Head of caudate nucleus (tissue), 42 donors: ENCODE data around the gene RASSF5.

Experiments used
- DNase-seq, 42 donors: peaks; one replicate each; pipeline versions ENCODE4 v3.0.0 to v3.0.0-alpha.2; 2020 to 2021; ENCODE audit warnings: mixed read lengths in 7 of 42
- intact Hi-C: fragments of 100-400 bp; cut with DNase I; formaldehyde crosslinking; loops from one replicate; pipeline ENCODE4 v1.15.0; 2022

RASSF5 gene

DNA sequence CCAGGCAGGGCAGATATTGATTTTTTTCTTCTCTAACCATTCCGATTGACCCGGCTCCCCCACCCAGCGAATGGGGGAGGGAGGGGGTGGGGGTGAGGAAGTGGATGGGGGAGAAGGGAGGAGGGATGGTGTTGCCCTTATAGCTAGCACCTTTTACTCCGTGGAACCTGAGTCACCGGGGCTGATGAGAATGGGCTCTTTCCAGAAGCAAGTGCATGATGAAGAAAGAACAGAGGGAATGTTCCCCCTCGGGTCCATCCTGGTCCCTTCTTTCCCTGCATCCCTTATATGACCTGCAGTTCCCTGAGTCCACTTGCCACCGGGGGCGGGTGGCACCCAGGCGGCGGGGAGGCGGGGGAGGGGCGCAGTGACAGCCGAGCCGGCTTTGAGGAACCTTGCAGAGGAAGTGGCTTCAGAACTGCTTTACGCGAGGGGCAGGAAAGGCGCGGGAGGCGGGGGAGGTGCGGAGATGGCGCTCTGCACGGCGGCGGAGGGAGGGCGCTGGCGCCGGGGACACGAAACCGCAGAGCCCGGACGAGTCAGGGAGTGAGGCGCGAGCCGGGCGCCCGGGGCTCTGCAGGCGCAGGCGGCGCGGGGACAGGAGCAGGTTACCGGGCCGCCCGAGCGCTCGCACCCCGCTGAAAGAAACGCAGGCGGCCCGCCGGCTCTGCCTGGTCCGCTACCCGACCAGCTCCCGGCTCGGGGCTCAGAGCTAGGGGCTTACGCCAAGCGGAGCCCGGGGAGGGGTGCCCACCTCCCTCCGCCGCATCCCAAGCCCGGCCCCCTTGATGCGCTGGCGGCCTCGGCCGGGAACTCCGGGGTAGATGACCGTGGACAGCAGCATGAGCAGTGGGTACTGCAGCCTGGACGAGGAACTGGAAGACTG, 49.7 kb downstream of the RASSF5 start:
- peak; percentile 39 to 86 (median 74) for DNase-seq
- intact Hi-C loops: no loop called here

DNA sequence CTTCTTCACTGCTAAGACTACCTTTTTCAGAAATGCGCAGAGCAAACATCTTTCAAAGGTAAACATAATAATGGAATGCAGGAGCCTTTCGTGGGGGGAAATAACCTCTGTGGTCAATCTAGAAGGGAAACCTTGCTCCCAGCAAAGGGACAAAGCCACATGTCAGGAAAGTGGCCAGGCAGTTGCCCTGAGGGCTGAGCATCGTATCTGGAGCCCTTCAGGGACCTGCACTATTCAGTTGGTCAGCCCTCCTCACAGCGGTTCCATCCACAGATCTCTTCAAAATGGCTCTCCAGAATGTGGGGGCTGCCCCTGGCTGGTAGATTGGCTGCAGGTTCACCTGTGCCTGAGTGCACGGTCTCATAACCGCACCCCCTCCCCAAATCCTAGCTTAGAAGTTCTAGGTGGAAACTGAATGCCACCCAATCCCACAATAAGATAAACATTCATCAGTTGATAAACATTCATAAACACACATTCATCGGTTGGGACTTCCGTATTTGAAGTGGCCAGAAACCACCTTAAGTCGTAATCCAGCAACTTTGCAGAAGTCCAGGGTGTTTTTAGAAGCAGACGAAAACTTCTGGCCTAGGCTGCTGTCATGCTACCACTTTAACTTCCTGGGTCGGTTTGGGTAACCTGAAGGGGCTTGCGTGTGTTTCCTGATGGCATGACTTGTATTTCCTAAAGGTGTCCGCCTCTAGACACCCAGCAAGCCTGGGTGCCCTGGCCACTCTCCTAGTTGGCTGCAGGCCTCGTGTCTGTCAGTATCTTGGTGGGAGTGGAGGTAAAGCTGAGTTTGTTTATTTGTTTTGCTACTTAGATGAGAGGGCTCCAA, 50.5 kb downstream of the RASSF5 start:
- DNase-seq: peak in 2 of 42 donors; percentile 21 to 45
- intact Hi-C loops: no loop called here

DNA sequence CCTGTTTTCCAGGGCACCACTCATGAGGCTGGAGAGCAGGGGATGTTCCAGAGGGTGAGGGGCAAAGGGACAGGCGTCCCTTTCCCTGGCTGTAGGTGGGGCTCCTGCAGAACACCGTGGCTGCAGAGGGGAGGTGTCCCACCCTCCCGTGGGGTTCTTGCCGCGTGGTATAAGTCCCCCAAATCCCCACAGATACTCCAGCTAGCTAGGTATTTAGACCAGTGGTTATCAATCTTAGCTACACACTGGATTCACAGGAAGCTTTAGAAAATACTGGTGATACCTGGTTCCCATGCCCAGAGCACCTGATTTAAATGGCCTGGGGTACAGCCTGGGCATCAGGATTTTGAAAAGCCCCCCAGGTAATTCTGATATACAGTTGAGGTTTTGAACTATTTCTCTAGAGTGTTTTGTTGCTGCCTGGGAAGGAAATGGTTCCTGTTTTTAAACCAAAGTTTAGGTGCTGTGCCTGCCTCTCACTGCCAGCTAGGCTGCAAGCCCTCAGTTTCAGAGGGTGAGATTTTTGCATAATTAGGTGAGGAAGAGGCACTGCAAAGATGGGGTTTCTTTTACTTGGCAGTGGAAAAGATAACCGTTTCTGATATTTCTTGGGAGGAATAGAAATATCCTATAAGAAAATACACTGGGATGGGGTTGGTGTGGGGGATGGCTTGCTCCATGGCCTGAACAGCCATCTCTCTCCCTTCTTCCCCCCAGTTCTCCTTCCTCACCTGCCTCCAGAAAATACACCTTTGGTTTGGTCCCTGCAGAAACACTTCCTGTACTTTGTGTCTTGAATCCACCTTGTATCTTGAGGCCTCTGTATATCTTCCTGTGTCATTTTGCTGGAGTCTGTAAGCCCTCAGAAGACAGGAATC, 51.7 kb downstream of the RASSF5 start:
- no peak for DNase-seq

DNA sequence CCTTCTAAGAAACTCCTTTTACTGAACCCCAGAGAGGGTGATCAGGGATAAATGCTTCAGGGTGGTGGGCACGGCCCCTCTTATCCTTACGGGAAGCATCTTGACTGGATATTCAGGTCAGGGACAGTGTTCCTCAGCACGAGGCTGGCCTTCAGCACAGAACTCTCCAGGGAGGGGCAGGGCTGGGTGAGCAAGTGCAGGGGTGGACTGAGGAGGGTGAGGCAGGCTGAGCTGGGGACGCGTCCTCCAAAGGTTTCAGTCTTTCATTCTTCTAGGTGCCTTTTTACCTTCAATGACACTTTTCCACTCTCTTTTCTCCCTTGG, 52.3 kb downstream of the RASSF5 start:
- DNase-seq: no peak
- intact Hi-C loops: no loop called here

More for the DNA sequence above, 51.7 kb downstream of the RASSF5 start:
- intact Hi-C loops: no loop called here

DNA sequence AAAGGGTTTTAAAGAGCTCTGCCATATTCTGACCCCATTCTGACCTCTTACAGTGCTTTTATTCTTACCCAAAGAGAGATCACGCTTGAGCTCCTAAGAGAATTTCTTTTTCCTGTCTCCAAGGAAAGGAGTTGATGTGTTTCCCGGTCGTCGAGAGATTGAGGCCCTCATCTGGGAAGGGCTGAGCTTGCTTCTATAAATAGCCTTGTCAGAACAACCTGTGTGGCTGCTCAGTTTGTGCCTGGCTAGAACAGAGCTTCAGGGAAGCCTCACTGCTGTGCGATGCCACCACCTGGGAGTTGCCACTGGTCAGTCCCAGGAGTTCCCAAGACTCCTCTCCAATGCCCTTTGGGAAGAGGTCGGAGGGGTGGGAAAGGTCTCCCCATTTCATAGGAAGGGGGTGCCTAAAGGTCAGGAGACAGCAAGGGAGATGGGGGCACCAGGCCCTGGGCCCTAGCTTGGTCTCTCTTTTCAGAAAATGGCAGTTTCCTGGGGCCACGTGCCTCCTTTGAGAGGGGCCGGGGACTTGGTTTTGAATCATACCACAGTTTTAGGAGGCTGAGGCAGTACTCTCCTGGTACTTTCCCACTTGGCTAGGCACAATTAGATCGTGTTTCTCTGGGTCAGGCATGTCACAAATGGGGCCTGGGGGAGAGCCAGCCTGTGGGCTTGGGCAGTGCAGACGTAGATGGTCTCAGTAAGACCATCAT, 52.8 kb downstream of the RASSF5 start:
- DNase-seq: no peak
- intact Hi-C loops: no loop called here

DNA sequence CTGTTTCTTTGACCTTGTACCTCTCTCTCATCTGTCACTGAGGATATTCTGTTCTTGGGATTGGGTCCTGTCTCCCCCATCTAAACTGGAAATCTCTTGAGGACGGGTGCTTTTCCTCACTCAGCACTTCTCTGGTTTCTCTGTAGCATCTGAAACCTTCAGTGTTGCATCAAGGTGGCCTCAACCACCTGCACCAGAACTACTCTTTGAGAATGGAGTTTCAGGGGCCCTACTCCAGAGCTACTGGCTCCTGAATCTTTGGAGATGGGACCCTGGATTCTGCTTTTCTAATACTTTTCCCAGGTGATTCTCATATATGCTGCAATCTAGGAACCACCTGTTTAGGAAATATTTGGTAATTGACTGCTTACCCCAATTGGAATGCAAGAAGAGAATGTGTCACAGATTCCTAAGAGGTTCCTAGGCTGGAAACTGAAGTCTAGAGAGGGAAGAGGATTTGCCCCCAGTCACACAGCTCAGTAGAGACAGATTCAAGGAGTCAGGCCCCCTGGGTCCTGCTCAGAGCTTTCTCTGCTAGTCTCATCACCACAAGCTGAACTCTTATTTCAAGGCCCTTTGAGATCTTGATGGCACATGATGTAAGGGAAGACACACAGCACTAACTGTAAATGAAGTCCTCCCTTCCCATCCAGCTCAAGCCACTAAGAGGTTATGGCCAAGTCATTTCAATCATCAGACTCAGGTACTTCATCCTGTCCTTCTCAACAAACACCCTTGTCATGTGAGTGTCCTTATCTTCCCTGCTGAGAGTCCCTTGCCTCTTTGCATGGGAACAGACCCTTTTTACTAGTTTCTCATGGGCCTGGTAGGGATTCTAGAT, 56.3 kb downstream of the RASSF5 start:
- intact Hi-C loops: no loop called here
- no peak for DNase-seq

DNA sequence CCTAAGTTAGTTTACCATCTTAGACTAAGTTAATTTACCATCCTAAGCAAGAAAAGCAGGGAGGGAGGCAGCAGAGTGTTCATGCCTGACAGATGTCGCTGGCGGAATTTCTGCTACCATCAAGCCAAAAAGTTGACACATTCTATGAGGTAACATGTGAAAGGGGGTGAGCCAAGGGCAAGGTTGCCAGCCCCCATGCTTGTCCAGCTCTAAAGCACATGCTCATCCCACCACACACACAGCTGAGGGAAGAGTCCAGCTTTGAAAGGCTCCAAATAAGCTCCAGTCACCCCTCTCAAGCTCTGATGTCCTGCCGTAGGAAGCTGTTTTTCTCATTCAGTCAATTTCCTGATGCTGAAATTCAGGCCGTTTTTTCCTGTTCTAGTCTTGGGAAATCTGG, 58.7 kb downstream of the RASSF5 start:
- no peak for DNase-seq
- intact Hi-C loops: no loop called here

DNA sequence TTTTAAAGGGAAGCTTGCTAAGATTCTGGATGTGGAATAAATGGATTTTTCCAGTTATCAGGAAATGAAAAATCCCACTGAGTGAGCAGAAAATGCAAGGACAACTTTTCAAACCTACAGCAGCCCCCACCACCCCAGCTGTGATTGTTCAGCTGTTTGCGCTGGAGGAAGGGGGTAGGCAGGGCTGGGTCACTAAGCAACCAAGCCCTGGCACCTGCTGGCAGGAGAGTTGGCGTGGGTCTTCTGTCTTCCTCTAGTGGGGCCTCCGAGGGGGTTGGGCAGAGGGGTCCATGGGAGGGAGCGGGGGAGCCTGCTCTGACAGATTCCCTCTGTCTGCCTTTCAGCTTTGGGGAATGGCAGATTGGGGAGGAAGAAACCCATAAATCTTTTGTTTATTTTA, 59.7 kb downstream of the RASSF5 start:
- no peak for DNase-seq
- intact Hi-C loops: no loop called here

DNA sequence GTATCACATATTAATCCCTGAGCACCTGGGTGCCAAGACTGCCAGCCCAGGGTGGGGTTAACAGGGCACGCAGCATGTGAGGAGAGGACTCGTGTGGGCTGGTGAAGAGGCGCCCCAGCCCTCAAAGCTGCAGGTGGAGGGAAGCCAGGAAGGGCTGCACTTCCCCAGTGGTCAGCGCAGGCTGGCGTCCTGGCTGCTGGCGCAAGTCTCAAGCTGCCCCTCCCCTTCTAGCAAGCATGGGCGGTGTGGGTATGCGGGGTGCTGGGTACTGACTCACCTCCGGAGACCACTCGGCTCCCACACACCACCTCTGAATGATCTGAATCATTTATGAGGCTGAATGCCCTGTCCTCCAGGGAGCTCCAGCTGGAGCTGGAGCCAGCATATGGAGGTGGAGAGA, 60.9 kb downstream of the RASSF5 start:
- intact Hi-C loops: no loop called here
- DNase-seq: no peak

DNA sequence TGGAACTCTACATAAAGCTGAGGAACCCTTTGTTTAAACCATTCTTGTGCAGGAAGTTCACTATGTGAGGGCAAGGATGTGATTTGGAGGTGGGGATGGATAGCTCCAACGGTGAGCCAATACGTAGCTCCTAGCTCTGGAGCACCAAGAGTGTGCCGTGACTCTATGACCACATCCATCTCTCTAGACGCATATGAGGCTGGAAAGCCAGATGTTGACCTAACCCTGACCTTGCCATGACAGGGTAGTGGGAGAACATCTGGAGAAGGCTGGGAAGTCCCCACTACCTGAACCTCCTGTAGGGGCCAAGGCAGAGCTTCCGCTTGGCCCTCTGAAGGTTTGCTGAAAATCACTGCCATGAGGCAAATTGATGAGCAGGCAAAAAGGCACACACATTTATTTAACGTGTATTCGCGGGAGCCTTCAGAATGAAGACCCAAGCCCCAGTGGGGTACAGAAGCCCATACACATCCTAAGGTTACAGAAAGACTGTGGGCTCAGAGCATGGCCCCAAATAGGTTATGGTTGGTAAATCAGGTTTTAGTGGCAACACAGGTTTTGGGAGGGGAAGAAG, 61.5 kb downstream of the RASSF5 start:
- DNase-seq: no peak
- intact Hi-C loops: no loop called here

DNA sequence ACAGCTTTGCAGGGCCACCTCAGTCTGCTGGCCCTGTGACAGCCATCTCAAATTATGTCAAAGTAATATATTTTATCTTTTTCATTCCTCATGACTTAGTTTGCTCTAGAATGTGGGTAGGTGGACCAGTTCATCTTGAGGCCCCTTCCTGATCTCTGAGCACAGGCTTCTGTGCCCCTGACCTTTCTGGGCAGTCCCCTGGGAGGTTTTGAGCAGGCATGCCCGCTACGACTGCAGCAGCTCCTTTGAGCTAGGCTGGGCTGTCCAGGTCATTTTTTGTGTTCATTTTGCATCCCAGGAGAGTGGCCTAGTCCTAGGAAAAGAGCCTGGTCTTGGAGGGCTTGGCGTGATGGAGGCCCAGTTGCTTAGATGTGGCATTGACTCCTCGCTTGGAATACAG, 62.2 kb downstream of the RASSF5 start:
- intact Hi-C loops: no loop called here
- no peak for DNase-seq

DNA sequence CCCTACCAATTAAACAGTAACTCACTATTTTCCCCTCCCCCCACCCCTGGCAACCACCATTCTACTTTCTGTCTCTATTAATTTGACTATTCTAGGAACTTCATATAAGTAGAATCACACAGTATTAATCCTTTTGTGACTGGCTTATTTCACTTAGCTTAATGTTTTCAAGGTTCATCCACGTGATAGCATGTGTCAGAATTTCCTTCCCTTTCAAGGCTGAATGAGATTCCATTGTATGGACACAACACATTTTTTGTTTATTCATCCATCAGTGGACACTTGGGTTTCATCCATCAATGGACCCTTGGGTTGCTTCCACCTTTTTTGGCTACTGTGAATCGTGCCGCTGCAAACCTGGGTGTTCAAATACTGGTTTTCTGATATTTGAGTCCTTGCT, 63.2 kb downstream of the RASSF5 start:
- intact Hi-C loops: no loop called here
- no peak for DNase-seq

DNA sequence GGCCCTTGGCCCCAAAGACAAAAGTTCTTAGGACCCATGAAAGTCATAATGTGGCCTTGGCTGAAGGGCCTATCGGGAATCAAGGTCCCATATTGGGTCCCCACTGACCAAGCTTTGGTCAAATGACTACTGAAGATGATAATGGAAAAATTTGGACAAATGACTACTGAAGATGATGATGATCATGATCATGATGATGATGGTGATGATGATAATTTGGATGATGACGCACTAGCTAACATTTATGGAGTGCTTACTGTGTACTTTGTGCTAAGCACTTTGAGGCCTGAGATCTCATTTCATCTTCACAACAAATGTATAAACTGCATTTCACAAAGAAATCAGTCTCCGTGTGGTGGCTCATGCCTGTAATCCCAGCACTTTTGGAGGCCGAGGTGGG, 65.5 kb downstream of the RASSF5 start:
- no peak for DNase-seq

DNA sequence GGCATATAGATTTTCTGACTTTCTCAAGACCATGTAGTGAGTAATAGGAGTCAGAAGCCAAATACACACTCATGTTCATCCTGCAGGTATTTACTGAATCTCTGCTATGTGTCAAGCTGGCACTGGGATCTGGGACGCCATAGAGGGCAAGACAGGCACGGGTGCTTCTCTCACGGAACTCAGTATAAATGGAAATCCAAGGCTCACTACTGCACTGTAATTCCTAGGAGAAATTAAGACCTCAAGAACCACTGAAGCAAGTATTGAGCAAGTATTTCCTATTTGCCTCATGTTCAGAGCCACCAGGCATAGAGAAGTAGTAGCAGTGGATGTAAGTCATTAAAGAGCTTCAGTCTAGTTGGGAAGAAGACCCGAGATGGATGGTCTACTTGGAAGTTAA, 66.0 kb downstream of the RASSF5 start:
- intact Hi-C loops: no loop called here

More for the DNA sequence above, 65.5 kb downstream of the RASSF5 start:
- intact Hi-C loops: no loop called here

DNA sequence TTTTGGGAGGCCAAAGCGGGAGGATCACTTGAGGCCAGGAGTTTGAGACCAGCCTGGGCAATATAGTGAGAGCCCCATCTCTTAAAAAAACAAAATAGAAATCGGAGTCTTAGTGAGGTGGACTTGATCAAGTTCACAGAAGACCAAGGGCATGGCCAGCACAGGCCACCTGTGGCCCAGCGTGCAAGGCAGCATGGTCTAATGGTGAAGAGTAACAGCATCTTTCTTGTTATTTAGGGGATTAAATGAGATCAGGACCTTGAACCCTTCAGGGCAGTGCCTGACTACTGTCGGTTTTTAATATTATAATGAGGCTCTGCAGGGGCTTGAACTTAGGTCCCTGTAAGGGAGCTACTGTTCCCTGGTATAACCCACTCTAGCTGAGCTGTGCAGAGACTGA, 66.4 kb downstream of the RASSF5 start:
- intact Hi-C loops: no loop called here
- no peak for DNase-seq

More for the DNA sequence above, 66.0 kb downstream of the RASSF5 start:
- DNase-seq: no peak

DNA sequence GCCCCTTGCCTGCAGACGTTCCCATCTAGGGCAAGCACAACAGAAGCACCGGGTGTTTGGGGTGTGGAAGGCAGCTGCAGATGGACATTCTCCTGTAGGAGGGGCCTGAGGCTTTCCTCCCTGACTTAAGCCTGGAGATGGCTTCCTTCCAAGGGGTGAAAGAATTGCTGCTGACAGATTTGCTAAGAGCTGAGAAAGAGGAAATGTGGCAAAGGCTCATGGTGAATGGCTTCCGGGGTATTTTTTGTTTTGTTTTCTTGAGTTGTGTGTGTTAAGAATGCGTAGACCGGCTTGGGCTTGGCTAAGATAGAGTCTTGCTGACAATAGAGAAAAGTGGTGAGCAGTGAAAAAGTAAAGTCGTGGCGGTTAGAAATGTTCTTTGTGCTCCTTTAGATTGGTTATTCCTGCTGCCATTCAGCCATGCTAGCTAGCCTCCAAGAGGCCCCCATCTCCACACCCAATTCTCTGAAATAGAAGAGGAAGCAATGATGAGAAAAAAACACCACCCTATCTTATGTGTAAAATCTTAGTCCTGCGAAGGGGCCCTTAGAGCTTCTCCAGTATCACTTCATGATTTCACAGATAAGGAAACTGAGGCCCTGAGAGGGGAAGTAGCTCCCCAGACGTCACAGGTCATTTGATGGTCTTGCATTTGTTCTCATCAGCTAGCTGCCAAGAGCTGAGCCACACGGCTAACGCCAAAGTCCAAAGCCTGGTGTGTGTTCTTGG, 68.0 kb downstream of the RASSF5 start:
- intact Hi-C loops: no loop called here
- DNase-seq: peak in 21 of 42 donors; percentile 16 to 61 (median 40)
